ENCODE results near the gene TRIM37. TPM values are rescaled to one million over a fixed set of nuclear protein-coding genes. Genes with fewer than 3 reads are reported as not detected.
"Not testable (repeated sequence)": the region's sequence is repeated elsewhere in the genome, so short reads cannot be mapped to it uniquely, and the experiment has no call there.

Gene TRIM37
- total RNA-seq, 2 experiments from 2014 or later: 21.4 to 27.3 TPM

- intact Hi-C loops (cut with micrococcal nuclease): no loop called here
- CTCF ChIA-PET: no interaction called here
- H3K27me3 Mint-ChIP-seq: no peaks in the 10 kb centered on the region
- no peaks in the 10 kb centered on the region for H3K36me3 Mint-ChIP-seq
- H3K27ac Mint-ChIP-seq: no peak overlapping the region
- POLR2A ChIA-PET: no interaction called here
- DNase-seq: no peak
- no peaks in the 10 kb centered on the region for H3K9me3 Mint-ChIP-seq
- H3K4me3 Mint-ChIP-seq: no peak overlapping the region
- peaks cover 8% of the 10 kb centered on the region for H3K4me1 Mint-ChIP-seq (ENCODE audit: low read depth)
These were observed 124.1 kb downstream of the TRIM37 start for GRCh38 chr17:58982626-58983025.

GRCh38 chr17:58980706-58981481 lies 125.8 kb downstream of the TRIM37 start:
- POLR2A ChIA-PET: interaction anchor here (0.9 kb wide), 1 partner anchor 350 kb away, joined by 4 read pairs; no protein-coding TSS in a partner anchor
- no peak for DNase-seq
- Mint-ChIP-seq H3K4me1 (ENCODE audit: low read depth) (peaks cover 8% of the 10 kb centered on the region), H3K27me3 (no peaks in the 10 kb centered on the region), H3K27ac (no peak overlapping the region), H3K36me3 (no peaks in the 10 kb centered on the region), H3K9me3 (no peaks in the 10 kb centered on the region), H3K4me3 (no peak overlapping the region)
- CTCF ChIA-PET: interaction anchor here (0.6 to 1.0 kb wide), 2 partner anchors 10 to 48 kb away, joined by 3 read pairs; no protein-coding TSS in a partner anchor
- intact Hi-C loops (cut with micrococcal nuclease): no loop called here

- DNase-seq: no peak
- intact Hi-C loops (cut with micrococcal nuclease): no loop called here
- ChIA-PET CTCF (interaction anchor here (0.6 kb wide), 1 partner anchor 315 kb away, joined by 4 read pairs; no protein-coding TSS in a partner anchor), POLR2A (no interaction called here)
- Mint-ChIP-seq H3K27me3 (no peaks in the 10 kb centered on the region), H3K9me3 (no peaks in the 10 kb centered on the region), H3K27ac (no peak overlapping the region), H3K4me1 (ENCODE audit: low read depth) (peaks cover 7% of the 10 kb centered on the region), H3K36me3 (no peaks in the 10 kb centered on the region), H3K4me3 (no peak overlapping the region)
These were observed 130.1 kb downstream of the TRIM37 start for GRCh38 chr17:58976541-58976940.

GRCh38 chr17:58974354-58974753 lies 132.3 kb downstream of the TRIM37 start:
- no peak overlapping the region for H3K4me3 Mint-ChIP-seq
- no peaks in the 10 kb centered on the region for H3K27me3 Mint-ChIP-seq
- H3K4me1 Mint-ChIP-seq (ENCODE audit: low read depth): no peaks in the 10 kb centered on the region
- ChIA-PET POLR2A (no interaction called here), CTCF (no interaction called here)
- DNase-seq: no peak
- H3K36me3 Mint-ChIP-seq: no peaks in the 10 kb centered on the region
- H3K9me3 Mint-ChIP-seq: no peaks in the 10 kb centered on the region
- H3K27ac Mint-ChIP-seq: no peak overlapping the region
- intact Hi-C loops (cut with micrococcal nuclease): no loop called here

GRCh38 chr17:58970609-58971450 lies 135.8 kb downstream of the TRIM37 start:
- Mint-ChIP-seq H3K36me3 (no peaks in the 10 kb centered on the region), H3K27ac (no peak overlapping the region), H3K4me1 (ENCODE audit: low read depth) (peaks cover 8% of the 10 kb centered on the region), H3K9me3 (no peaks in the 10 kb centered on the region), H3K4me3 (no peak overlapping the region), H3K27me3 (no peaks in the 10 kb centered on the region)
- ChIA-PET CTCF (interaction anchor here (0.6 to 1.0 kb wide), 2 partner anchors 10 to 452 kb away, joined by 3 read pairs; no protein-coding TSS in a partner anchor), POLR2A (no interaction called here)
- intact Hi-C loops (cut with micrococcal nuclease): no loop called here
- no peak for DNase-seq

- intact Hi-C loops (cut with micrococcal nuclease): no loop called here
- ChIA-PET POLR2A (no interaction called here), CTCF (interaction anchor here (0.6 to 1.5 kb wide), 2 partner anchors 35 to 666 kb away, joined by 3 to 4 read pairs; no protein-coding TSS in a partner anchor)
- H3K4me1 Mint-ChIP-seq (ENCODE audit: low read depth): peaks cover 8% of the 10 kb centered on the region
- no peak overlapping the region for H3K4me3 Mint-ChIP-seq
- no peak overlapping the region for H3K27ac Mint-ChIP-seq
- DNase-seq: no peak
- H3K9me3 Mint-ChIP-seq: no peaks in the 10 kb centered on the region
- no peaks in the 10 kb centered on the region for H3K36me3 Mint-ChIP-seq
- H3K27me3 Mint-ChIP-seq: no peaks in the 10 kb centered on the region
These were observed 137.1 kb downstream of the TRIM37 start for GRCh38 chr17:58969612-58970011.

GRCh38 chr17:58969156-58969555 lies 137.5 kb downstream of the TRIM37 start:
- peaks cover 8% of the 10 kb centered on the region for H3K4me1 Mint-ChIP-seq (ENCODE audit: low read depth)
- no peaks in the 10 kb centered on the region for H3K9me3 Mint-ChIP-seq
- CTCF ChIA-PET: interaction anchor here (1.5 kb wide), 1 partner anchor 36 kb away, joined by 4 read pairs; no protein-coding TSS in a partner anchor
- no peaks in the 10 kb centered on the region for H3K36me3 Mint-ChIP-seq
- H3K27me3 Mint-ChIP-seq: no peaks in the 10 kb centered on the region
- POLR2A ChIA-PET: no interaction called here
- DNase-seq: no peak
- H3K4me3 Mint-ChIP-seq: no peak overlapping the region
- no peak overlapping the region for H3K27ac Mint-ChIP-seq
- intact Hi-C loops (cut with micrococcal nuclease): no loop called here

GRCh38 chr17:58968426-58969061 lies 138.1 kb downstream of the TRIM37 start:
- ChIA-PET CTCF (interaction anchor here (1.5 kb wide), 1 partner anchor 37 kb away, joined by 4 read pairs; no protein-coding TSS in a partner anchor), POLR2A (no interaction called here)
- H3K4me1 Mint-ChIP-seq (ENCODE audit: low read depth): peaks cover 8% of the 10 kb centered on the region
- H3K9me3 Mint-ChIP-seq: no peaks in the 10 kb centered on the region
- intact Hi-C loops (cut with micrococcal nuclease): no loop called here
- no peak overlapping the region for H3K4me3 Mint-ChIP-seq
- H3K27me3 Mint-ChIP-seq: no peaks in the 10 kb centered on the region
- DNase-seq: no peak
- no peaks in the 10 kb centered on the region for H3K36me3 Mint-ChIP-seq
- H3K27ac Mint-ChIP-seq: no peak overlapping the region

- CTCF ChIA-PET: no interaction called here
These were observed 140.5 kb downstream of the TRIM37 start for GRCh38 chr17:58966208-58966607.

GRCh38 chr17:58965221-58965620 lies 141.5 kb downstream of the TRIM37 start:
- DNase-seq: no peak
- intact Hi-C loops (cut with micrococcal nuclease): no loop called here
- no peaks in the 10 kb centered on the region for H3K9me3 Mint-ChIP-seq
- peaks cover 8% of the 10 kb centered on the region for H3K4me1 Mint-ChIP-seq (ENCODE audit: low read depth)
- CTCF ChIA-PET: no interaction called here
- no peak overlapping the region for H3K27ac Mint-ChIP-seq
- no peaks in the 10 kb centered on the region for H3K27me3 Mint-ChIP-seq
- H3K36me3 Mint-ChIP-seq: no peaks in the 10 kb centered on the region
- no peak overlapping the region for H3K4me3 Mint-ChIP-seq
- POLR2A ChIA-PET: no interaction called here

More at GRCh38 chr17:58966208-58966607, 140.5 kb downstream of the TRIM37 start:
- no peak overlapping the region for H3K4me3 Mint-ChIP-seq
- POLR2A ChIA-PET: interaction anchor here (0.9 kb wide), 1 partner anchor 104 kb away, joined by 3 read pairs; no protein-coding TSS in a partner anchor
- H3K27ac Mint-ChIP-seq: no peak overlapping the region
- peaks cover 8% of the 10 kb centered on the region for H3K4me1 Mint-ChIP-seq (ENCODE audit: low read depth)
- intact Hi-C loops (cut with micrococcal nuclease): no loop called here
- no peaks in the 10 kb centered on the region for H3K27me3 Mint-ChIP-seq
- no peak for DNase-seq
- H3K36me3 Mint-ChIP-seq: no peaks in the 10 kb centered on the region
- no peaks in the 10 kb centered on the region for H3K9me3 Mint-ChIP-seq

GRCh38 chr17:58960068-58960467 lies 146.6 kb downstream of the TRIM37 start:
- intact Hi-C loops (cut with micrococcal nuclease): loop anchor here (5.0 kb wide), 1 partner anchor 42 kb away; no protein-coding TSS in a partner anchor
- no peak overlapping the region for H3K4me3 Mint-ChIP-seq
- no peaks in the 10 kb centered on the region for H3K4me1 Mint-ChIP-seq (ENCODE audit: low read depth)
- no peaks in the 10 kb centered on the region for H3K9me3 Mint-ChIP-seq
- no peaks in the 10 kb centered on the region for H3K27me3 Mint-ChIP-seq
- no peaks in the 10 kb centered on the region for H3K36me3 Mint-ChIP-seq
- POLR2A ChIA-PET: no interaction called here
- CTCF ChIA-PET: no interaction called here
- no peak for DNase-seq
- H3K27ac Mint-ChIP-seq: no peak overlapping the region

- intact Hi-C loops (cut with micrococcal nuclease); CTCF ChIA-PET; H3K4me3 Mint-ChIP-seq; POLR2A ChIA-PET; H3K27ac Mint-ChIP-seq; H3K36me3 Mint-ChIP-seq; H3K27me3 Mint-ChIP-seq; H3K4me1 Mint-ChIP-seq (ENCODE audit: low read depth); H3K9me3 Mint-ChIP-seq; DNase-seq: not testable (repeated sequence)
These were observed 149.0 kb downstream of the TRIM37 start for GRCh38 chr17:58957725-58958073.
